A673 (cell line): ENCODE data around the gene ADAM30.

Experiments
- EZH2 ChIP-seq: fragments of 200-600 bp; sonication (generic); IDR thresholded peaks from 2 replicates; pipeline ENCODE4 v1.6.1; 2017; ENCODE audit warnings: borderline replicate concordance, low read depth, mild to moderate bottlenecking, mixed read lengths, antibody characterized with exemption, low read length; ENCODE audit not compliant: poor library complexity, severe bottlenecking
- TF ChIP-seq, protein P1 (sequence below): fragments of 300-800, 200-600 bp; sonication (generic); conservative IDR thresholded peaks from 2 replicates; pipeline ENCODE4 v1.5.1; 2017; ENCODE audit warnings: low read depth, mild to moderate bottlenecking, antibody characterized with exemption, low read length, moderate library complexity, mixed read lengths

DNA sequence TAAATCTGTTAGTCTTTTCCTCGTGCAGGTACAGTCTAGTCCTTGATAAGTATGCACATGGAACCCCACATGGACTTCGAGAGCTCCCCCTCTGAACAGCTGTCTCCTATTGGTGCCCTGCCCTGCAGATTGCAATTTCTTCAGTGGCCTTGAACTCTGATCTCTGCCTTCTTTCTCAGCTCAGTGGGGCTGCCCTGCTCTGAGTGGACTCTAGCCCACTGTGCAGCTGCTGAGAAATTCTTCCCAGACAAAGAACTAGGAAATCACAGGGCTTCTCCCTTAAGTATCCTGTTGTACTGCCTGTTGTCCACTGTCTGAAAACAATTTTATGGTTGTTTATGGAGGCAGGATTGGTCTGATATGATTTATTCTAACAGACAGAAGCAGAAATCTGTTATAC is 38.2 kb downstream of the ADAM30 start:
- TF ChIP-seq, protein P1, sequence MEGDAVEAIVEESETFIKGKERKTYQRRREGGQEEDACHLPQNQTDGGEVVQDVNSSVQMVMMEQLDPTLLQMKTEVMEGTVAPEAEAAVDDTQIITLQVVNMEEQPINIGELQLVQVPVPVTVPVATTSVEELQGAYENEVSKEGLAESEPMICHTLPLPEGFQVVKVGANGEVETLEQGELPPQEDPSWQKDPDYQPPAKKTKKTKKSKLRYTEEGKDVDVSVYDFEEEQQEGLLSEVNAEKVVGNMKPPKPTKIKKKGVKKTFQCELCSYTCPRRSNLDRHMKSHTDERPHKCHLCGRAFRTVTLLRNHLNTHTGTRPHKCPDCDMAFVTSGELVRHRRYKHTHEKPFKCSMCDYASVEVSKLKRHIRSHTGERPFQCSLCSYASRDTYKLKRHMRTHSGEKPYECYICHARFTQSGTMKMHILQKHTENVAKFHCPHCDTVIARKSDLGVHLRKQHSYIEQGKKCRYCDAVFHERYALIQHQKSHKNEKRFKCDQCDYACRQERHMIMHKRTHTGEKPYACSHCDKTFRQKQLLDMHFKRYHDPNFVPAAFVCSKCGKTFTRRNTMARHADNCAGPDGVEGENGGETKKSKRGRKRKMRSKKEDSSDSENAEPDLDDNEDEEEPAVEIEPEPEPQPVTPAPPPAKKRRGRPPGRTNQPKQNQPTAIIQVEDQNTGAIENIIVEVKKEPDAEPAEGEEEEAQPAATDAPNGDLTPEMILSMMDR: no peak
- no peak for TF ChIP-seq EZH2
